ENCODE results near the gene OR10H5.
"Not testable (repeated sequence)": the region's sequence is repeated elsewhere in the genome, so short reads cannot be mapped to it uniquely, and the experiment has no call there.

The OR10H5 gene

GRCh38 chr19:15787611-15788155, at the start of gene OR10H5:
TSS of gene OR10H5 (plus strand) at chr19:15787661. CDS start at chr19:15794049, 6,388 bp downstream.
- DNase-seq (ENCODE audit: low read depth in 2 of 2), result no peak

- DNase-seq (ENCODE audit: low read depth in 2 of 2), result no peak
These were observed 49.7 kb upstream of the OR10H5 start, which contains the start of gene OR10H3 for GRCh38 chr19:15737722-15738121. TSS of gene OR10H3 (plus strand) at chr19:15737985. CDS start at chr19:15741393, 3,408 bp downstream.

GRCh38 chr19:15740785-15741184, 46.7 kb upstream of the OR10H5 start:
- DNase-seq (ENCODE audit: low read depth in 2 of 2), result no peak

DNA sequence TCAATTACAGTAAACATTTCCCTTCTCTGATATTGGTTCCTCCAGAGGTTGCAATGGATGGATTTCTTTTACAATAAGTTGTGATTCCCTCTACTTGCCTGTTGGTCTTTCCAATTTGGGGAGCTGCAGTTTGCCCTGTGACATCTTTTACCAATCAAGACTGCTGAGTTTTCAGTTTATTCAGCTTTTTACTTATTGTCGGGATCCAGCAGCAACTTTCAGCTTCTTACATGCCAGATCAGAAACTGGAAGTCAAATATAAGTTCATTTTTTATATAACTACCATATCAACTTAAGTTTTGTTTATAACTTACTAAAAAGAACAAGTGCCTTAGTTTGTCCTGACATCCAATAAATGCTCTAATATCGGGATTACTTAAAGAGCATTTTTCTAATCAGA, 39.2 kb upstream of the OR10H5 start:
- no peak for DNase-seq (ENCODE audit: low read depth in 2 of 2)

- DNase-seq (ENCODE audit: low read depth in 2 of 2), result no peak
These were observed 29.1 kb upstream of the OR10H5 start for GRCh38 chr19:15758379-15758778.

DNA sequence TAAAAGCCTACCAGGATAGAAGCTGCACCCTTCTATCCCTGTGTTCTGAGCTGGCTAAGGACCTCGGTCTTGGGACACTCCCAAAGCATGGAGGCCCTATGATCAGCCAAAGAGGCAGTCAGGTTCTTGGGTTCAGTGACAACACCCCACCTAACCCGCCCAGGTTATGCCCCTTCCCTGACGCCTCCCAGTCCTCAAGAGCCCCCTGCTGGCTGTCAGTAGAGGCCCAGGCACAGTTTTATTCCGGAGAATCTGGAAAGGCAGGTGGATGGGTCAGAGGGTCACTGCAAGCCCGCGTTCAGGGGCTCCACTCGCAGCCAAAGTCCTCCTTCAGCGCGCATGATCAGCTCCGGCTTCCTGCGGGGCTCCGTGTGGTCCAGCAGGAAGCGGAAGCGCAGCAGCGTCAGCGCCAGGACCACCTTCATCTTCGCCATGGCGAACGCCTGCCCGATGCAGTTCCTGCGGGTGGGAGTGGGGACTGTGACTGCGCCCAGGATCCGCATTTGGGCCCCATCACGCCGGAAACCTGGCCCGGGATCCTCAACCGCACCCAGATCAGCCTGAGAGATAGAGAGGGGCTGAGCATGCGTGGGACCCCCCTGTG, 27.4 kb upstream of the OR10H5 start:
- no peak for DNase-seq (ENCODE audit: low read depth in 2 of 2)

DNA sequence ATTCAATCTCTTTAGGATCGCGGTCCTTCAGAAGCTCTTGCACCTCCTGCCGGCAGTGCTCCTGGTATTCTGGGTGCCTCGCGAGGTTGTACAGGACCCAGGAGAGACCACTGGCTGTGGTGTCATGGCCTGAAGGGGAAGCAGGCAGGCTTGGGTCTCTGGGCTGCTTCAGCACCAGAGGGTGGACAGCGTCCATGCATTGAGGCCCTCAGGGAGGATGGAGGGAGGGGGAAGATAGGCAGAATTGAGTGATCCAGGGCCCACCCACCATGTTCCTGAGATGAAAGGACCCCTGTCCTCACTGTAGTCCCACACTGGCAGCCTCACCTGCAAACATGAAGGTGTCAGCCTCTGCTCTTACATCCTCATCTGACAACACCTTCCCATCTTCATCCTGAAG, 17.9 kb upstream of the OR10H5 start:
- no peak for DNase-seq (ENCODE audit: low read depth in 2 of 2)

- DNase-seq (ENCODE audit: low read depth in 2 of 2), result not testable (repeated sequence)
These were observed 13.3 kb upstream of the OR10H5 start for GRCh38 chr19:15774159-15774558.

DNA sequence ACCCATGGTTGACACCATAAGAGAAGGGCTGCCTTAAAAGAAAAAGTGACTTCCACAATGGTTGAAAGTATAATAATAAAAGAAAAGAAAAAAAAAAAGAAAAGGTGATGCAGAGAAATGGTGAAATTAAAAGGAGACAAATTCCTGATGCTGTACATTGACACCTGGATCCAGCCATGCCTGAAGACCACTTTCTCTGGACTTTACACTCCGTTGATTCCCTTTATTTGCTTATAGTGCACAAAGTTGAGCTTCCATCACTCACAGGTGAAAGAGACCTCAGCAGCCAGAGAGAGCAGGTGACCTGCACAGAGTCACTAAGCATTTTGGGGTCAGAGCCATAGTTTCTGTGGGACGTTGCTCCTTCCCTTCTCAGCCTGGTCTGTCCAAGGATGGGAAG, 12.2 kb upstream of the OR10H5 start:
- no peak for DNase-seq (ENCODE audit: low read depth in 2 of 2)

DNA sequence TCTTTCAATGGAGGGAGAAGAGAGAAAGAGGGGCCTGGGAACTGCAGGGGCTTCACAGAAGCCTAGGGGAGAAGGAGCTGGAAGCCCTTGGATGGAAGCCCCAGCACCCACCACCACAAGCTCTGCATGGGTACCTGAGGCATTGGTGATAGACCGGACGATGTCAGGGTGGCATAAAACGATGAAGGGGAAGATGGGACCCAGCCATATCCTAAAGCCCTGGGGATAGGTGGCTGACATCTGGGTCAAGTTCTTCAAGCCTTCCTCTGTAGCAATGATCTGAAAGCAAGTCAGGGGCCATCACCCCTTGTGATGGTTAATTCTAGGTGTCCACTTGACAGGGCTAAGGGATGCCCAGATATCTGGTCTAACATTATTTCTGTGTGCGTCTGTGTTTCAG, 11.2 kb upstream of the OR10H5 start:
- no peak for DNase-seq (ENCODE audit: low read depth in 2 of 2)

- no peak for DNase-seq (ENCODE audit: low read depth in 2 of 2)
These were observed 10.2 kb upstream of the OR10H5 start for GRCh38 chr19:15776991-15777970.

GRCh38 chr19:15779756-15780476, 7.5 kb upstream of the OR10H5 start:
- DNase-seq (ENCODE audit: low read depth in 2 of 2), result no peak

DNA sequence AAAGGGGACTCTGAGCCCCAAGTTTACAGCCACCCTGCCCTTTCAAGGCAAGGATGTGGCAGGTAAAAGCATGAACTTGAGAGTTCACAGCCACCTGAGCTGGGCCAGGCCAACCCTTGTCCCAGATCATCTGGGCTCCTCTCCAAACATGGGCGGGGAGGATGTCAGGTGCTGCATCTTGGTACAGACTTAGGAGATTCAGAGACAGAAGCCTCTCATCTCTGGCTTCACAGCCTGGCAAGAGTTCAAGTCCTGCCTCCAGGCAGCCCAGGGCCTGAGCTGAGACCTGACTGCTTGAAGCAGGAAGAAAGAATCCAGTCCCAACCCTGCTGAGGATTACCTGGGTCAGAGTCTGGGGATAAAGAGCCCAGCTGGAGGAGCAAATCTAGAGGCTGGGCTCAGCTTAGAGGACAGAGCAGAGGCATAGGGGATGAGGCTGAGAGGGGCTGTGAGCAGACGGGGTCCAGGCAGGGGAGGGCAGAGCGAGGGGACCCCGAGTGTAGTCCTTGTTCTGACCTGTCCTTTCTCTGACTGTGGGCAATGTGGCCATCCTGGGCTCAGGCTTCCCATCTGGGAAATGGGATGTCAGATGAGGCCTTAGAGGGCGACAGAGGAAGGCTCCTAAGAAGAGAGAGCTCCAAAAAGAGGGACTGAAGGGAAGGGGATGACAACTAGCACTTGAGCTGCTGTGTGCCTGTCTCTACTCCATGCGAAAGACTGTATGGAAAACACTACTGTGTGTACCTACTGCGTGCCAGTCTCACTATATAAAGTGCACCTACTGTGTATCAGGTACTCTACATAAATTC, 6.6 kb upstream of the OR10H5 start:
- DNase-seq (ENCODE audit: low read depth in 2 of 2), result no peak

DNA sequence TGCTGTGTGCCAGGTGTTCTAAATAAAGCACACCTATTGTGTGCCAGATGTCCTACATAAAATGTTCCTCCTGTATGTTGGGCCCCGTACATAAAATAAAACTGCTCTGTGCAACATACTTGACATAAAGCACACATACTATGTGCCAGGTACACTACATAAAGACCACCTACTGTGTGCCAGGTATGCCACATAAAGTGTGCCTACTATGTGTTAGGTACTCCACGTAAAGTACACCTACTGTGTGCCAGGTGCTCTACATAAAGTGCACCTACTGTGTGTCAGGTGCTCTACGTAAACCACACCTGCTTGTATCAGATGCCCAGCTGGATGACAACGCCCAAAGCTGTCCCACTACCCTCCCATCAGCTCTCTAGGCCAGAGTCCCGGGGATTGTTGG, 5.8 kb upstream of the OR10H5 start:
- DNase-seq (ENCODE audit: low read depth in 2 of 2), result no peak

GRCh38 chr19:15782211-15782610, 5.2 kb upstream of the OR10H5 start:
- DNase-seq (ENCODE audit: low read depth in 2 of 2), result no peak

- DNase-seq (ENCODE audit: low read depth in 2 of 2), result not testable (repeated sequence)
These were observed 4.6 kb upstream of the OR10H5 start for GRCh38 chr19:15782896-15783295.

- DNase-seq (ENCODE audit: low read depth in 2 of 2), result no peak
These were observed 1.3 kb downstream of the OR10H5 start for GRCh38 chr19:15788594-15789270.

DNA sequence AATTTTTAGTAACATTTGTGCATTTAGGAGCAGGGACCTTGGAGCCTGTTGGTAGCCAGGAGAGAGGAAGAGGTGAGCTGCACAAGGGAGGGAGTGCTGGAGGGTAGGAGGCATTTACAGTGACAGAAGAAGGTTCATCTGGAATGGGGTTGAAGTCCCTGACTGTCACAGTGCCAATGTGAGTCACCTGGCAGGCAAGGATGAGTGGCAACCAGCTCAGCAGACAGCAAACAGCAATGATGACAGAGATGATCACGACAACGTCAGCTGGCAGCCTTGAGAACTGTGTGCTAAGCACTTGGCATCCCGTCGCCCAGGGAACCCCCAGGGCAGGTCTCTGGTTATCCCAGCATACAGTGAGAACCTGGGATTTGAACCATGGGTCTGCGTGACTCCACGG, 2.6 kb downstream of the OR10H5 start:
- DNase-seq (ENCODE audit: low read depth in 2 of 2), result no peak

DNA sequence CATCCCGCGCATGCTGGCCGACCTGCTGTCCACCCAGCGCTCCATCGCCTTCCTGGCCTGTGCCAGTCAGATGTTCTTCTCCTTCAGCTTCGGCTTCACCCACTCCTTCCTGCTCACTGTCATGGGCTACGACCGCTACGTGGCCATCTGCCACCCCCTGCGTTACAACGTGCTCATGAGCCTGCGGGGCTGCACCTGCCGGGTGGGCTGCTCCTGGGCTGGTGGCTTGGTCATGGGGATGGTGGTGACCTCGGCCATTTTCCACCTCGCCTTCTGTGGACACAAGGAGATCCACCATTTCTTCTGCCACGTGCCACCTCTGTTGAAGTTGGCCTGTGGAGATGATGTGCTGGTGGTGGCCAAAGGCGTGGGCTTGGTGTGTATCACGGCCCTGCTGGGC, 6.8 kb downstream of the OR10H5 start:
- DNase-seq (ENCODE audit: low read depth in 2 of 2), result not testable (repeated sequence)

DNA sequence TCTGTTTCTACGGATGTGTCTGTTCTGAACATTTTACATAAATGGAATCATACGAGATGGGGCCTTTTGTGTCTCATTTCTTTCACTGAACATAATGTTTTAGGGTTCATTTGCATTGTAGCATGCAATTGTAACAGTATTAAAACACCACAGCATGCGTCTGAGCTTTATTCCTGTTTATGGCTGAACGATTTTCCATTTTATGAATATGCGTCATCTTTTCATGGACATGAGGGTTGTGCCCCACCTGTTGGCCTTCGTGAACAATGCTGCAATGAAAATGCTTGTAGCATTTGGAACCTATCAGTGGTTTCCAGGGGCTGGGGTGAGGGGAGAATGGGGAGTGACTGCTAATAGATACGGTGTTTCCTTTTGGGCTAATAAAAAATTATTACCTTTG, 22.9 kb downstream of the OR10H5 start:
- no peak for DNase-seq (ENCODE audit: low read depth in 2 of 2)

GRCh38 chr19:15811476-15811875, 24.0 kb downstream of the OR10H5 start:
- DNase-seq (ENCODE audit: low read depth in 2 of 2), result no peak
